ENCODE results near the gene FAM47E. TPM values are rescaled to one million over a fixed set of nuclear protein-coding genes. Genes with fewer than 3 reads are reported as not detected.

FAM47E gene
- 3.0 TPM for total RNA-seq

GRCh38 chr4:76251441-76252270 is at the start of gene FAM47E:
Gene FAM47E, plus strand, starts transcription at chr4:76251721. Its CDS starts 26 bp downstream, at chr4:76251747.
- peak; percentile 81 for DNase-seq

GRCh38 chr4:76203541-76203940 is 48.0 kb upstream of the FAM47E start:
- peak; percentile 83 for DNase-seq

GRCh38 chr4:76204936-76205335 is 46.6 kb upstream of the FAM47E start:
- DNase-seq = no peak

- no peak for DNase-seq
Measured at GRCh38 chr4:76205476-76205875, 46.0 kb upstream of the FAM47E start.

- DNase-seq = no peak
Measured at GRCh38 chr4:76206222-76206942, 45.1 kb upstream of the FAM47E start.

- DNase-seq = no peak
Measured at GRCh38 chr4:76207549-76207948, 44.0 kb upstream of the FAM47E start.

GRCh38 chr4:76208005-76208765 is 43.3 kb upstream of the FAM47E start:
- DNase-seq = peak; percentile 88

- no peak for DNase-seq
Measured at GRCh38 chr4:76209881-76210280, 41.6 kb upstream of the FAM47E start.

- DNase-seq = no peak
Measured at GRCh38 chr4:76210452-76210851, 41.1 kb upstream of the FAM47E start.

- DNase-seq = no peak
Measured at GRCh38 chr4:76211769-76212708, 39.5 kb upstream of the FAM47E start.

GRCh38 chr4:76212851-76213414 is 38.6 kb upstream of the FAM47E start:
- no peak for DNase-seq

- peak; percentile 93 for DNase-seq
Measured at GRCh38 chr4:76213415-76214176, 37.9 kb upstream of the FAM47E start, which contains the start of gene SCARB2. Gene SCARB2, minus strand, starts transcription at chr4:76213824. Its CDS starts 281 bp downstream, at chr4:76213543.

GRCh38 chr4:76214177-76214675 is 37.3 kb upstream of the FAM47E start:
- no peak for DNase-seq

GRCh38 chr4:76215077-76215476 is 36.4 kb upstream of the FAM47E start:
- no peak for DNase-seq

GRCh38 chr4:76216524-76216923 is 35.0 kb upstream of the FAM47E start:
- no peak for DNase-seq

- DNase-seq = no peak
Measured at GRCh38 chr4:76216975-76217814, 34.3 kb upstream of the FAM47E start.

- no peak for DNase-seq
Measured at GRCh38 chr4:76219299-76220055, 32.0 kb upstream of the FAM47E start.

GRCh38 chr4:76224171-76224570 is 27.4 kb upstream of the FAM47E start:
- no peak for DNase-seq

Data from tongue (tissue), 2 donors.